HG03354 (cell line): Measurements from ENCODE around the gene TNRC6B.
"Not testable (repeated sequence)": the region's sequence is repeated elsewhere in the genome, so short reads cannot be mapped to it uniquely, and the experiment has no call there.

Source experiments
- ATAC-seq: cut with Tn5 transposase; IDR thresholded peaks from one replicate; pipeline ENCODE4 v1.9.1; 2021; ENCODE audit warnings: mild to moderate bottlenecking; ENCODE audit not compliant: unreplicated experiment, poor library complexity, severe bottlenecking

The TNRC6B gene

DNA sequence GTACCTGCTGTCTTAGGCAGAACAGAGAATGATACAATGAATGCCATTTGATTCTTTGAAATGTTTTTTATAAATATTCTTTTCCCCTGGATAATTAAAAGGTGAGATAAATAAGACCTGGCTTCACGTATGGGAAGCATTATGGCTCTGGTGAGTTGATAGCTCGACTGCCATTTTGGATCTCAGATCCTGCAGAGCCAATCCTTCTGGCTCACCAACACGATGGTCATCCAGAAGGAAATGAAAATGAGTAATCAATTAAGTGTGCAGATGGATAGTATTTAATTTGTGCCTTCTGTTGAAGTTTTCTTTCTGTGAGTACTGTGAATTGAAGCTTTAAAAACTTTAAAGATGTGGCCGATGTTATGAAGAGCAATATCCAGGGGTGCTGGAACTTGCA lies 2.7 kb downstream of the TNRC6B start:
- ATAC-seq: no peak

DNA sequence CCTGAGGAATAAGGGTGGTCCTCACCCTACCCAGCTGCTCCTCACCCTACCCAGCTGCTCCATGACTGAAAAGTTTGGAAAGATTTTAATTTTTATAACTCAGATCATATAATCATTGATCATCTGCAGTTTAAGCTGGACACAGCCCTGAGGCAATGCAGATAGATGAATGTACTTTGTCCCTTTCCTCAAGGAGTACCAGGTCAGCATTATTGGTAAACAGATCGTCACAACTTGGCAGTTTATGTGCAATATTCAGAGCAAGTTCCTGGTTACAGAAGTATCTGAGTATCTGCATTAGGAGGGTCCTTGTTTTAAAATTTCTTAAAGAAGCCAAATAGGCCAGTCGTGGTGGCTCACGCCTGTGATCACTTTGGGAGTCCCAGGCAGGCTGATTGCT lies 3.6 kb downstream of the TNRC6B start:
- no peak for ATAC-seq

DNA sequence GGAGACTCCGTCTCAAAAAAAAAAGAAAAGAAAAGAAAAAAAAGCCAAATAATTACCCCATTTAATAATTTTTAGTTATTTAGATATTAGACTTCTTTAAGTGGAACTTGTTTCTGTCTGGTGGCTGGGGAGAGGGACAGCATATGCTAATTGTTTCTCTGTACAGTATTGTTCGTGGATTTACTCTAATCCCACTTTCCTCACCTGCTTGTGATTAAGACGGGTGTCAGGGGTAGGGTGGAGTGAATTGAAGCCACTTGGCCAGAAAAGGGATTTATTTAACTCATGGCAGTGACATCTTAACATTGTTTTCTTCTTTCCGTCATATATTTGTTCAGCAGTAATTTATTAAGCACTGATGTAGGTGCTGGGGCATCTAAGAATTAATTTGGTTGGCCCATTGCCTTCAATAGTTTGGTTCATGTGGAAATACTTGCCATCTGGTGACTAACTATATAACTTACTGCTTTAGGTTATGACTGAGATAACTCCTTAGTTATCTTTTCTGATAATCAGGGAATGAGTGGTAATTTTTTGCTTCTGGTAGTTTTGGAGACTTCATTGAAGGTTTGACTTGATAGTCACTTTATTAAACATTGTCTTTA lies 4.6 kb downstream of the TNRC6B start:
- ATAC-seq: no peak

DNA sequence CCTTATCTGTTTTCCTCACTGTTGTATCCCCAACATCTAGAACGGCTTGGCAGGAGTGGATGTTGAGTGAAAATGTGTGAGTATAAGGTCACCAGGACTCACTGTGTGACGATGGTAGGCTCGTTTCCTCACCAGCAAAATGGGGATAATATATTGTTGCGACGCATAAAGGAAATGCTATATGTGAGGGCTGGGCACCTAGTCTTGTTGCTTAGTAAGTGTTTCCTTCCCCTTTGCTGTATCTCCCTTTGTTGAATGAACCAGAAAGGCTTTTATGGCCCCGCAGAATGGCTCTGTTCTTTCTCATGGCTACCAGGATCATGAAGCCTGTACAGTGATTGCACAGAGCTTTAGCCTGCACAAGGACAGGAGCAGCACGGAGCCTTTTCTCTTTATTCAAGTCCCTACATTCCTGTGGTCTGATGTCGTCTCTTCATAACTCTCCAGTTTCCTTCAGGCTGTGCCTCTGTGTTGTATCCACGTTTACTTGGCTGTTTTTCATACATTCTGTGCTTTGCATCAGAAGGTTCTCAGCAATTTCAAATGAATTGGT lies 5.4 kb downstream of the TNRC6B start:
- no peak for ATAC-seq

DNA sequence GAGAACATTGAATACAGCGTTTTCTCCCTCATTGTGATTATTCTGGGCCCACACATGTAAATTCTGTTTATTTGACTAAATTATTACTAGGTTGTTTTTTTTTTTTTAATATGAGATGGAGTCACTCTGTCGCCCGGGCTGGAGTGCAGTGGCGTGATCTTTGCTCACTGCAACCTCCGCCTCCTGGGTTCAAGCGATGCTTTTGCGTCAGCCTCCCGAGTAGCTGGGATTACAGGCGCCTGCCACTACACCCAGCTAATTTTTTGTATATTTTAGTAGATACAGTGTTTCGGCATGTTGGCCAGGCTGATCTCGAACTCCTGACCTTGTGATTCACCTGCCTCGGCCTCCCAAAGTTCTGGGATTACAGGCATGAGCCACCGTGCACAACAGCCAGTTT lies 5.9 kb downstream of the TNRC6B start:
- not testable (repeated sequence) for ATAC-seq

DNA sequence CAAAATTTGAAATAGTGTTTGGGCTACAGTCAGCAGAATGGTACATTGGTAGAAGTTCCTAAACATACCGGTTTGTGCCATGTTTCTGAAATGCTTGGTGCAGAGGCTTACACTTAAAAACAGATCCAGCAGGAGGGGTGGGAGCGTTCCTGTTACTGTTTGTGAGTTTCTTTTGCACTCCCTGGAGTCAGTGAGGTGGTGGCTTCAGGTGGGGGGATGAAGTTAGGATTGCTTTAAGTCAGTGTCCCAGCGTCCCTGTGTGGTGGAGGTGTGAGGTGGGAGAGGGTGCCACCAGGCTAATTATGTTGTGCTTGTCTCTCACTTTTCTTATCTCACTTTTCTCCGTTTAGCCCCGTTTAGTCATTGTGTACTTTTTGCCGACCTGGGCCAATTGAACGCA lies 9.7 kb downstream of the TNRC6B start:
- no peak for ATAC-seq

DNA sequence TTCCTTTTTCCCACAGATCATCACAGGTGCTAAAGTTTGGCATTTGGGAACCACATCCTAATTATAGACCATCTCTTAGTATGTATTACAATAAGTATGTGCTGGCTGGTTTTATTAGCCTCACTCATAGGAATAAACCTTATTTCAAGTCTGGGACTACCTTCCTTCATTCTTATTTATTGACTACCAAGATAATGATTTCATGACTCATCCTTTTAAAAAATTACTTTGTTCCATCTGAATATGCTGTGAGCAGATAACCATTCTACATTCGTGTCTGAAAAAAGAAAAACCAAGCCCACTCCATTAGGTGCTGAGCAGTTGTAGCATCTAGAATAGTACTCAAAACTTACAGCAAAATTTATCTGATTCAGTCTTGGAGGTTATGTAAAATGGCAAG lies 12.3 kb downstream of the TNRC6B start:
- ATAC-seq: no peak

DNA sequence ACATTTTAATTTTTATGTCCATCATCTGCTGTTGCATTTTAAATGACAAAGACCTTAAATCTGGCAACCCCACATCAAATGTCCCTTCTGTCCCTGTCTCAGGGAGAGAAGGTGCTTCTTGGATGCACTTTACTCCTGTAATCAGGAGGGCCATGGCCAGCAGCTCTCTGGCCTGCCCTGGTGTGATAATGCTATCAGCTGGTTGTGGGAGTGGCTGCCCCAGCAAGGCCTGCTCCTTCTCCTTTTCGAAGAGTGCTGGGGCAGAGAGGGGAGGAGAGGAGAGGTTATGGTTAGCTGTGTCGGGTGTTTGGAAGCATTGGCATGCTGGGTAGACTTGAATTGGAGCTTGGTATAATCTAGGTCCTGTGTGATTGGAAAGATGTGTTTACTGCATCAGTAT lies 12.8 kb downstream of the TNRC6B start:
- ATAC-seq: no peak

DNA sequence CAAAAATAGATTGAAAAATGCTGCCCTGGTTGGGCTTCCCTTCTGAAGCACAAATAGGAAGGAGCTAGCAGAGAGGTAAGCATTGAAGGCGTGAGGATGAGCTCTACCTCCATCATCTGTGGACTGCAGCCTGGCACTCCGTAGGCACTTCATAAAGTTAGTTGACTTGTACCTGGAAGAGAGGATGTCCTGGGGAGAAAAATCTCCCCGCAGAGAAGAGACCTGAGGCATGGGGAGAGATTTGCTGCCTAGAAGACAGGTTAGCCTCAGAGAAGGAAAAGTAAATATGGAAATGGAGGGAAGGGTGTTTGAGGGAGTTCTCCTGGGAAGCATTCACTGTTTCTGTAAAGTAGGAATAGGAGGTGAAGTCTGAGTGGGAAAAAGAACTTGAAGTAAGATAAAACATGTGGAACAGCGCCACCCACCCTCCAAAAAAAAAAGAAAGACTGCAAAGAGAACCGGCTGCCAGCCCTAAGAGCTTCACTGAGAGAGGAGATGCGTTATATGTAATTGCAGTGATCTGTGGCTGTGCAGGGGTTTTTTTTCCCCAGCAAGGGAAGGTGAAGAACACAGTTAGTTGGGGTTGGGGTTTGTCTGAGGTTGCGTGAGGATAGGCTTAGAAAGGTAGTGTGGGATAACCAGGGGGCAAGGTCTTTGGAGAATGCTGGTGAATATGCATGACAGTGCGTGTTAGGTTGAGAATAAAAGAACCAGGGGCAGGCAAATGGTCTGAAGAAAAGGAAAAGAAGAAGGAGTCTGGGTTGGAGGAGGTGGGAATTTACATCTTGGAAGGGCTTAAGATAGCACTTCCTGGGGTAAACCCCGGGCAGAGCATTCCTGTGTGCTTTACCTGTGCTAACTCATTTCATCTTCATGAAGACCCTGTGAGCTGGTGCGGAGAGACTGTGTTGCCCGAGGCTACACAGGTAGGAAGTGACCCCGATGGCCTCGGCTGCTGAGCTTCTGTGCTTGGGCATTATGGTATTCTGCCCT lies 16.0 kb downstream of the TNRC6B start:
- ATAC-seq: no peak

DNA sequence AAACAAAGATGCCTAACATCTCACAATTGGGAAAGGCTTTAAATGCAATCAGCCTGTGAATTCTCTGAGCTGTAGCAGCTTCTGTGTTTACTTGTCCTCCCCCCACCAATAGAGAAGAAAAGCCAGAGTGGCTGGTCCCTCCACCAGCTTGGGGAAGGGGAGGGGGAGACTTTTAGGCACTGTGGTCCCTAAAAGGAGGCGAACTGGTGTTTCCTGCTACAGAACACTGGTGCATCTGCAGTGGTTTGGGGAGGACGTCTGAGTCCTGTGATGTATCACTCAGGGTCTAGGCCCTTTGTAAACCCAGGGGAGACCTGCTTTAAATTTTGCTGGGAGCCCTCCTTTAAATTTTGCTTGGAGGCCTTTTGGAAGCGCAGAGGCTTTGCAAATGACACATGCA lies 16.9 kb downstream of the TNRC6B start:
- ATAC-seq: no peak

DNA sequence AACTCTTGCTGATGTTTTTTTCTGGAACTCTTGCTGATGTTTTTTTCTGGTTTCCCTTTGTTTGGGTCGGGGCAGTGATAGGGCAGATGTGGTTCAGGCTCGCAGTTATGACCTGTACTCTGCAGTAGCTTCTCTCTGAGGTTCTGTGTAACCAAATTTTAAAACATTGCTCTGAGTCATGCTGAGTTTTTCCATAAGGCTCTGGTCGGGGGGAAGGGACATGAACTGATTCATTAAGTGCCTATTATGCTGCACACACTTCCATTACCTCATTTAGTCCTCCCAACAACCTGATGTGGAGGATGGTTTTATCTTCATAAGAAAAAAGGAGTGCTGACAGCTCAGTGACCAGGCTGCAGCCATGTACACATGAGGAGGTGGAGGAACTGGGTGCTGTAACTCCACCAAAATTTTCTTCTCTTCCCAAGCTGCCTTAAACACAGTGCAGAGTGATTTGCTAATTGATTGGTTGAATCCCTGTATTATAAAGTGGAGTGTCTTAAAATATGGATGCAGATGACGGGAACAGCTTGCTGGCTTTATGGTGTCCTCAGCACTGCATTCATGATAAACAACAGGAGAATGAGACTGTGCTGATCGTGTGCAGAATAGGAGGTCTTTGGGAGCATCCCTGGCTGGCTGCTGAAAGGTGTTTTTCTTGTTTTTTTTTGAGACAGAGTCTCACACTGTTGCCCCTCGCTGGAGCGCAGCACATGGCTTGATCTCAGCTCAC lies 19.1 kb downstream of the TNRC6B start:
- no peak for ATAC-seq

DNA sequence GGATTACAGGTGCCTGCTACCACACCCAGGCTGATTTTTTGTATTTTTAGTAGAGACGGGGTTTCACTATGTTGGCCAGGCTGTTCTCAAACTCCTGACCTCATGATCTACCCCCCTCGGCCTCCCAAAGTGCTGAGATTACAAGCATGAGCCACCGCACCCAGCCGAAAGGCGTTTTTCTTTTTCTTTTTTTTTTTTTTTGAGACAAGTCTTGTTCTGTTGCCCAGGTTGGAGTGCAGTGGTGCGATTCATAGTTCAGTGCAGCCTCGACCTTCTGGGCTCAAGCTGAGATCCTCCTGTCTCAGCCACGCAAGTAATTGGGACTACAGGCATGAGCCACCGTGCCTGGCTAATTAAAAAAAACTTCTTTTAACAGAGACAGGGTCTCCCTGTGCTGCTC lies 19.7 kb downstream of the TNRC6B start:
- ATAC-seq: not testable (repeated sequence)

DNA sequence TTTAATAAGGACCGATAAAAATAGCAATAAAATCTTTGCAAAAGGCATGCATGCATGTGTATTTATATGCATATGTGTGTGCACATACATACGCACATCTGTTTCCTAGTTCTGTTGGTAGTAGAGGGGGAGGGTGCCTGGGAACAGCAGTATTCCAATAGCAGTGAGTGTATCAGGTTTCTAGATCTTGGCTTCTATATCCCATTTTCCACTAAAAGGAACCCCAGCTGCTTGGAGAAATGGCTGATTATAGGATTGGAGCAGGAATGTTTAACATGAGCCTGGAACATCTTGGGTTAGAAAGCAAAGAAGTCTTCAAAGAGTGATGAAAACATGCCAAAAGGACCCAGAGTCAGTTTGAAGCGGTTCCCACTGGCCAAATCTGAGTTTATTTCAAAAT lies 21.0 kb downstream of the TNRC6B start:
- ATAC-seq: no peak

DNA sequence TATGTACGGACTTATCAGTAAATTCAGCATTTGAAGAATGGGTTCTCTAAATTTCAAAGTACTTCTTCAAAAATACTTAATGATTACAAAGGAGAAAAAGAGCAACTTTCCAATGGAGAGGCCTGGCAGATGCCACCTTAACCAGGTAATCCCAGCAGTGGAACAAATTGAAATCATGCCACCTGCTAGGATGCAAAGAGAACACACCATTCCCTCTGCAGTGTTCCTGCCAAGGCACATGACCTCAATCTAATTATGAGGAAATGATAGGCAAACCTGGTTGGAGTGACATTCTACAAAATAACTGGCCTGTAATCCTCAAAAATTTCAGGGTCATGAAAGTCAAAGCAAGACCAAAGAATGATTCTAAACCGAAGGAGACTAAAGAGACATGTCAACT lies 21.5 kb downstream of the TNRC6B start:
- no peak for ATAC-seq

DNA sequence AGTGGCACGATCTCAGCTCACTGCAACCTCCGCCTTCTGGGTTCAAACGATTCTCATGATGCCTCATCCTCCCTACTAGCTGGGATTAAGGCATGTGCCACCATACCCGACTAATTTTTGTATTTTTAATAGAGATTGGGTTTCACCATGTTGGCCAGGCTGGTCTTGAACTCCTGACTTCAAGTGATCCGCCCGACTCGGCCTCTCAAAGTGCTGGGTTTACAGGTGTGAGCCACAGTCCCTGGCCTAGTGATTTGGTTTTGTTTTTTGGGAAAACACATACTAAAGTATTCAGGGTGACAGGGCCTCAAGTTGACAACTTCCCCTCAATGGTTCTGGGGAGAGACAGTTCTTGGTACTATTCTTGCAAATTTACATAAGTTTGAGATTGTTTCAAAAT lies 22.1 kb downstream of the TNRC6B start:
- ATAC-seq: no peak

DNA sequence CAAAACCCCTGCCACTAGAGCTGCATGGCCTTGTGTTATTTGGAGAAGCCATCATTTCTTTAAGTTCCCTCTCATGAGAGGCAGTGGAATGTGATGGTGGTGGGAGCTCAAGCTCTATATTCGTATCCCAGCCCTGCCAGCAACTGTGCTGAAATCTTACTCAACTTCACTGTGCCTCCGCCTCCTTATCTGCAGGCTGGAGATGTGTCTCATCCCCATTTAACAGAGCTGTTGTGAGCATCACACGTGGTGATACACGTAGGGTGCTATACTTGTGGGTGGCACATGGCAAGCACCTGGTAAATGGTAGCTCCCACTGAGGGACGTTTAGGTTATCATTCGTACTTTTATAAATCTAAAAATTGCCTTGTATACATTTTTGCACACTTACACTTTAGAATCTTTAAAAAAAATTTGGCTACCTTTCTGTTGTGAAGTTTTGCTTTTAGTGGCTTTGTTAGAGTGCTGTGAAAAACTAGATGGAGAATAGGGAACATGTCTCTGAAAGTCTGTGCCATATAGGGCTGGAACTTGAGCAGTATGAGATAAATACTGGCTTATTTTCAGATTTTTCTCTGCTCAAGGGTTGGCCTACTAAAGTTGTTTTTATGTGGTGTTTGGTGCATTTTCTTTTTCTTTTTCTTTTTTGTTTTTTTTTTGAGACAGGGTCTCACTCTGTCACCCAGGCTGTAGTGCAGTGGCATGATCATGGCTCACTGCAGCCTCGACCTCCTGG lies 23.2 kb downstream of the TNRC6B start:
- no peak for ATAC-seq

DNA sequence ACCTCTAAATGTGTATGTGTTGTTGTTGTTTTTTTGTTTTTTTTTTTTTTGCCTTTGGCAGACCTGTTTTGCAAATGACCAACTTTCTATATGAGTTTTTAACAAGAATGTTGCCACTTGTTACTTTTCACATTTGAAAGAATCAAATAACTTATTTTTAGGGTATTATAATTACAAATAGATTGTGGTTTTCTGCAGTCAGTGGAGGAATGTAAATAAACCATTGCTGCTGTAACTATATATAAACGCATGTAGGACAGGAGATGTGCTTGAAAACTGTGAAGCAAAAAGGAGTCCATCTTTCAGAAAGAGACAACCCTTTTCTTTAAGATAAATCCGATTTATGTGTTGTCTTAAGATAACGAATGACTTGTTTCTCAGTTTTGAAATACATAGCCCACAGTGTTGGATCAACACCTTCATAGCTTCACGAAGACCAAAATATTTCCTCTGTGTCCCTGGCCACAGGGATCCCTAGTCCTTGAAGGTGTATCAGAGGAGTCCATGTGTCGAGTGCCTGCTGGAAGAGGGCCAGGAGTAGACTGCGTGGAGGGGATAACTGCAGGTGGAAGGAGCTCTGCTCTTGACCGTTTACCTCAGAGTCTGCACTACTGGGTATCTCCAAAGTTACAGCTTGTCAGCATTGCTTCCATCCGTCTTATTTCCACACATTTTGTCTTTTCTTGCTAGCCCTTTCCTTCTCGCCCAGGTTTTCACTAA lies 24.7 kb downstream of the TNRC6B start:
- ATAC-seq: no peak

DNA sequence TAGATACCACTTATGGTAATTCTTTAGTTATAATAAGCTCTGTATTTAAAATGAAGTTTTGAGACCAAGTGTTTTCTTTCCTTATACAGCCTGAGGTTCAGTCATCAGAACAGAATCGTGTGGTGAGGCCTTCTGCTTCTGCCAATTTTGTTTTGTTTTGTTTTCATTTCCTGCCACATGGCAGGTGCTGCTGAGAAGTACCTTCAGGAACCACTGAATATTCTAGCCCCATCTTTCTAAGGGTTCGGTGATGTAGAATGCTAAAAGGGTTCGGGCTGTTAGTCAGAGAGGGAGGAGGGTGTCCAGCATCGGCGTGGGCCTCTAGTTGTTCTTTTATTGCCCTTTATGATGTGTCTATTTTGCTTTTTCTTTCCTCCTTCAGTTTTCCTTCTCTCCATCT lies 25.8 kb downstream of the TNRC6B start:
- ATAC-seq: no peak
